ENCODE data around the gene RAD51B.

Gene RAD51B

GRCh38 chr14:68507544-68508081 lies 688.0 kb downstream of the RAD51B start:
- DNase-seq, result peak; percentile 26

GRCh38 chr14:68508581-68508980 lies 689.0 kb downstream of the RAD51B start:
- no peak for DNase-seq

GRCh38 chr14:68509188-68509983 lies 689.8 kb downstream of the RAD51B start:
- DNase-seq, result no peak

GRCh38 chr14:68510201-68511128 lies 690.9 kb downstream of the RAD51B start:
- DNase-seq, result no peak

GRCh38 chr14:68511129-68512047 lies 691.8 kb downstream of the RAD51B start:
- no peak for DNase-seq

- DNase-seq, result no peak
Measured at GRCh38 chr14:68512088-68512487, 692.5 kb downstream of the RAD51B start.

- no peak for DNase-seq
Measured at GRCh38 chr14:68513137-68513536, 693.6 kb downstream of the RAD51B start.

GRCh38 chr14:68513838-68514607 lies 694.4 kb downstream of the RAD51B start:
- DNase-seq, result no peak

- DNase-seq, result no peak
Measured at GRCh38 chr14:68514608-68515194, 695.1 kb downstream of the RAD51B start.

GRCh38 chr14:68516342-68516741 lies 696.8 kb downstream of the RAD51B start:
- DNase-seq, result no peak

GRCh38 chr14:68518166-68518565 lies 698.6 kb downstream of the RAD51B start:
- DNase-seq, result no peak

GRCh38 chr14:68518761-68519670 lies 699.4 kb downstream of the RAD51B start:
- no peak for DNase-seq

- DNase-seq, result no peak
Measured at GRCh38 chr14:68519671-68520187, 700.1 kb downstream of the RAD51B start.

GRCh38 chr14:68520637-68521556 lies 701.3 kb downstream of the RAD51B start:
- DNase-seq, result no peak

- DNase-seq, result no peak
Measured at GRCh38 chr14:68521557-68521901, 702.0 kb downstream of the RAD51B start.

- no peak for DNase-seq
Measured at GRCh38 chr14:68521961-68522509, 702.5 kb downstream of the RAD51B start.

- DNase-seq, result no peak
Measured at GRCh38 chr14:68522510-68523325, 703.1 kb downstream of the RAD51B start.

GRCh38 chr14:68523326-68523610 lies 703.7 kb downstream of the RAD51B start:
- DNase-seq, result no peak

All from activated CD4-positive, alpha-beta T cell treated with anti-CD3 and anti-CD28 coated beads for 1 hour (primary cell).